B cell (primary cell): ENCODE measurements around the gene BANF2. TPM values are rescaled to one million over a fixed set of nuclear protein-coding genes. Genes with fewer than 3 reads are reported as not detected.

ENCODE experiments used
- ATAC-seq: fragments of 200-7000 bp; cut with Tn5 transposase; one replicate; pipeline ENCODE4 v1.10.0; 2021; ENCODE audit warnings: low read depth, mild to moderate bottlenecking, moderate number of reproducible peaks, moderate library complexity
- CTCF ChIA-PET: fragments of 350-600 bp; sonication (Branson Sonifier 250); formaldehyde crosslinking; loops from one replicate; lab custom pipeline; 2021; ENCODE audit warnings: antibody characterized with exemption, inconsistent platforms; lab: Charles Lee
- POLR2A ChIA-PET: fragments of 350-600 bp; sonication (Branson Sonifier 250); formaldehyde crosslinking; loops from one replicate; lab custom pipeline; 2021; ENCODE audit warnings: antibody characterized with exemption; lab: Charles Lee
- DNase-seq: peaks from one replicate; pipeline ENCODE4 v3.0.0; 2013
- H2AFZ ChIP-seq: 2 replicates; pipeline ENCODE4 v1.6.1; 2012; ENCODE audit warnings: mild to moderate bottlenecking, low read depth, low read length; ENCODE audit not compliant: insufficient read depth, poor library complexity, severe bottlenecking
- H3K27ac ChIP-seq, 2 donors: 1 replicate in 1 of 2; 2 replicates in 1 of 2; pipeline ENCODE4 v1.5.1; 2012 to 2013; ENCODE audit warnings: low read length in 2 of 2, mild to moderate bottlenecking in 2 of 2, moderate library complexity in 1 of 2
- H3K27me3 ChIP-seq, 4 experiments: fragments of 200-600 bp in 1 of 4; sonication (generic) in 1 of 4; replicated peaks in 1 of 4; 1 replicate in 2 of 4; 2 replicates in 2 of 4; pipeline versions ENCODE4 v1.6.1 to v1.7.0; 2013 to 2016; ENCODE audit warnings: low read length in 3 of 4, mild to moderate bottlenecking in 2 of 4, mixed read lengths in 1 of 4, moderate library complexity in 1 of 4; ENCODE audit not compliant: insufficient read depth in 4 of 4, control insufficient read depth in 3 of 4; ENCODE audit errors: control extremely low read depth in 1 of 4
- H3K36me3 ChIP-seq, 2 experiments: replicated peaks in 1 of 2; 1 replicate in 1 of 2; 2 replicates in 1 of 2; pipeline versions ENCODE4 v1.6.1 to v1.7.1; 2013; ENCODE audit warnings: low read length in 1 of 2; ENCODE audit not compliant: insufficient read depth in 2 of 2, control insufficient read depth in 1 of 2; ENCODE audit errors: control extremely low read depth in 1 of 2, extremely low read depth in 1 of 2
- H3K4me1 ChIP-seq, 2 donors: fragments of 200-600 bp in 1 of 2; sonication (generic) in 1 of 2; 1 replicate in 1 of 2; 2 replicates in 1 of 2; pipeline versions ENCODE4 v1.5.1 to v1.6.1; 2013 to 2017; ENCODE audit warnings: low read length in 2 of 2; ENCODE audit not compliant: control insufficient read depth in 2 of 2, insufficient read depth in 2 of 2
- H3K4me2 ChIP-seq: replicated peaks from 2 replicates; pipeline ENCODE3; 2012; ENCODE audit warnings: mild to moderate bottlenecking, low read depth, low read length; ENCODE audit not compliant: poor library complexity, severe bottlenecking
- H3K4me3 ChIP-seq, 5 experiments: fragments of 200-600 bp in 1 of 5; sonication (generic) in 1 of 5; 1 replicate in 3 of 5; 2 replicates in 2 of 5; pipeline versions ENCODE4 v1.5.1 to v1.7.0; 2011 to 2016; ENCODE audit warnings: low read length in 4 of 5, mild to moderate bottlenecking in 4 of 5, low read depth in 2 of 5, control low read depth in 1 of 5, moderate library complexity in 1 of 5; ENCODE audit not compliant: insufficient read depth in 1 of 5; ENCODE audit errors: control extremely low read depth in 1 of 5, extremely low read depth in 1 of 5
- H3K79me2 ChIP-seq: fragments of 200-600 bp; sonication (generic); one replicate; pipeline ENCODE4 v1.6.0; 2016; ENCODE audit warnings: low read length; ENCODE audit not compliant: control insufficient read depth, insufficient read depth
- H3K9ac ChIP-seq: fragments of 200-600 bp; sonication (generic); 2 replicates; pipeline ENCODE4 v1.6.1; 2017; ENCODE audit warnings: mild to moderate bottlenecking, low read length, moderate library complexity
- H3K9me3 ChIP-seq, 3 donors: one replicate each; pipeline versions ENCODE4 v1.6.1 to v1.7.1; 2013; ENCODE audit warnings: low read length in 2 of 3; ENCODE audit not compliant: control insufficient read depth in 2 of 3, insufficient read depth in 1 of 3; ENCODE audit errors: control extremely low read depth in 1 of 3
- H4K20me1 ChIP-seq: 2 replicates; pipeline ENCODE4 v1.6.0; 2012; ENCODE audit warnings: mild to moderate bottlenecking, low read length; ENCODE audit not compliant: insufficient read depth, control insufficient read depth, poor library complexity, severe bottlenecking
- H3K27ac Mint-ChIP-seq: one replicate; pipeline ENCODE4 v1.8.0; 2021; ENCODE audit warnings: mixed read lengths
- H3K27me3 Mint-ChIP-seq: one replicate; pipeline ENCODE4 v1.8.0; 2021; ENCODE audit warnings: mixed read lengths
- H3K4me1 Mint-ChIP-seq: one replicate; pipeline ENCODE4 v1.8.0; 2021; ENCODE audit warnings: mixed read lengths
- H3K4me3 Mint-ChIP-seq: one replicate; pipeline ENCODE4 v1.8.0; 2021; ENCODE audit warnings: mixed read lengths
- H3K9me3 Mint-ChIP-seq: one replicate; pipeline ENCODE4 v1.8.0; 2022; ENCODE audit warnings: mixed read lengths; ENCODE audit not compliant: insufficient read depth
- CTCF ChIP-seq: fragments of 200-600 bp; IDR thresholded peaks from one replicate; pipeline ENCODE4 v1.8.0; 2022; ENCODE audit warnings: antibody characterized with exemption, mild to moderate bottlenecking
- EZH2 ChIP-seq: IDR thresholded peaks from 2 replicates; pipeline ENCODE4 v1.6.1; 2012; ENCODE audit warnings: borderline replicate concordance, low read depth, mild to moderate bottlenecking, moderate library complexity, low read length; ENCODE audit not compliant: insufficient read depth, poor library complexity, severe bottlenecking
- WGBS: methylation state at CpG from one replicate; pipeline ENCODE4 v1.1.5; 2013; ENCODE audit warnings: missing lambda C conversion rate; ENCODE audit not compliant: insufficient coverage; 5-methylcytosine and 5-hydroxymethylcytosine counted together
- intact Hi-C: fragments of 100-400 bp; cut with micrococcal nuclease; formaldehyde crosslinking; loops from one replicate; pipeline ENCODE4 v1.10.0; 2022
- polyA plus RNA-seq: library from polyadenylated mRNA; depleted of rRNA; stranded (reverse); fragments of >200 nt; gene quantifications from 2 replicates; pipeline ENCODE4 v1.2.3, GENCODE V29; 2012
- total RNA-seq, 2 donors: library from RNA; stranded (reverse); fragments of 120-200 nt in 1 of 2; gene quantifications; 1 replicate in 1 of 2; 2 replicates in 1 of 2; pipeline versions ENCODE4 v1.2.3 to v1.2.4, GENCODE V29; 2013 to 2022

Gene BANF2
- total and polyA plus RNA-seq, 2 donors (not counting 1 experiment from before 2014, with no cell fraction given), result not detected

DNA sequence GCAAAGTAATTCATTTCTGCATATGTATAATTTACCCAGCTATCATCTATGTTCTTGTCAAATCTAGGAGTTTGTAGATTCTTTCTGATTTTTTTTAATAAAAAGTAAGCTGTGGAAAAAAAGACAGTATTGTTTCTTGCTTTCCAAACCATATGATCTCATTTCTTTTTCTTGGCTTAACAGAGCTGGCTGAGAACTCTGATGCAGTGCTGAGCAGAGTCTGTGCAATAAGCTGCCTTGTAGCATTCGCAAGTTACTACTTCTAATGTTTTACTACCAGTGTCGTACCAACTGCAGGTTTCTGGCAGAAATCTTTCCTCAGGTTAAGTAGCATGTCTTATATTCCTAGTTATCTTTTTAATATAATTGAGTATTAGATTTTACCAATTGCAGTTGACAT lies 33.3 kb upstream of the BANF2 start:
- Mint-ChIP-seq H3K4me3 (no peak overlapping the region), H3K9me3 (no peaks in the 10 kb centered on the region), H3K4me1 (peaks cover 23% of the 10 kb centered on the region), H3K27ac (no peak overlapping the region), H3K27me3 (no peaks in the 10 kb centered on the region)
- peaks cover under 1% of the 10 kb centered on the region for H4K20me1 ChIP-seq
- POLR2A ChIA-PET, result no interaction called here
- H3K4me2 ChIP-seq, result no peak overlapping the region
- TF ChIP-seq CTCF (no peak), EZH2 (no peak)
- H3K79me2 ChIP-seq, result peaks cover 36% of the 10 kb centered on the region
- no peak overlapping the region for H3K9ac ChIP-seq
- CTCF ChIA-PET, result interaction anchor here (0.7 to 1.3 kb wide), 3 partner anchors 10 to 17 kb away, joined by 3 read pairs; partner anchors contain the start of gene RRBP1
- no peaks in the 10 kb centered on the region for H3K36me3 ChIP-seq
- no peak overlapping the region for H3K4me3 ChIP-seq
- ATAC-seq (no peak), DNase-seq (no peak)
- no peak overlapping the region for H2AFZ ChIP-seq
- H3K4me1 ChIP-seq, result peaks cover 1 to 8% of the 10 kb centered on the region in 2 donors
- intact Hi-C loops, result no loop called here
- no peak overlapping the region for H3K27ac ChIP-seq
- no peaks in the 10 kb centered on the region for H3K27me3 ChIP-seq
- no peaks in the 10 kb centered on the region for H3K9me3 ChIP-seq
- WGBS, result no CpG with 5 or more reads among the region's 2 CpGs

- Histone ChIP-seq H3K36me3 (no peaks in the 10 kb centered on the region), H3K27me3 (no peaks in the 10 kb centered on the region), H3K9me3 (no peaks in the 10 kb centered on the region), H3K4me2 (no peak overlapping the region), H2AFZ (no peak overlapping the region), H3K27ac (no peak overlapping the region), H4K20me1 (peaks cover 6% of the 10 kb centered on the region), H3K9ac (no peak overlapping the region), H3K4me3 (no peak overlapping the region), H3K79me2 (peaks cover 31% of the 10 kb centered on the region), H3K4me1 (peaks cover 0 to 7% of the 10 kb centered on the region in 2 donors)
- CTCF ChIA-PET, result interaction anchor here (1.3 to 1.5 kb wide), 3 partner anchors 12 to 231 kb away, joined by 3 to 4 read pairs (median 4); partner anchors contain the start of gene RRBP1
- 83% methylated on average over 3 of the region's 3 CpGs for whole genome bisulfite sequencing
- H3K4me3 Mint-ChIP-seq, result no peak overlapping the region
- POLR2A ChIA-PET, result no interaction called here
- ATAC-seq (no peak), DNase-seq (no peak)
- H3K9me3 Mint-ChIP-seq, result no peaks in the 10 kb centered on the region
- no peak overlapping the region for H3K27ac Mint-ChIP-seq
- H3K27me3 Mint-ChIP-seq, result no peaks in the 10 kb centered on the region
- TF ChIP-seq EZH2, result no peak
- no peak for TF ChIP-seq CTCF
- intact Hi-C loops, result no loop called here
- peaks cover 17% of the 10 kb centered on the region for H3K4me1 Mint-ChIP-seq
These were observed 32.3 kb upstream of the BANF2 start for GRCh38 chr20:17667445-17667844.
